DOHH2 (cell line): ENCODE data around the gene EEF1AKMT3.

Source experiments
- EZH2phosphoT487 ChIP-seq: fragments of 200-600 bp; sonication (generic); IDR thresholded peaks from 2 replicates; pipeline ENCODE4 v1.6.1; 2017; ENCODE audit warnings: borderline replicate concordance, mild to moderate bottlenecking, antibody characterized with exemption, low read length, moderate library complexity, mixed read lengths
- TF ChIP-seq, protein P1 (sequence below): fragments of 200-600 bp; sonication (generic); IDR thresholded peaks from one replicate; pipeline ENCODE4 v1.5.1; 2014; ENCODE audit warnings: antibody characterized with exemption, mild to moderate bottlenecking, low read depth, low read length; ENCODE audit not compliant: poor library complexity, severe bottlenecking

- TF ChIP-seq, protein P1, sequence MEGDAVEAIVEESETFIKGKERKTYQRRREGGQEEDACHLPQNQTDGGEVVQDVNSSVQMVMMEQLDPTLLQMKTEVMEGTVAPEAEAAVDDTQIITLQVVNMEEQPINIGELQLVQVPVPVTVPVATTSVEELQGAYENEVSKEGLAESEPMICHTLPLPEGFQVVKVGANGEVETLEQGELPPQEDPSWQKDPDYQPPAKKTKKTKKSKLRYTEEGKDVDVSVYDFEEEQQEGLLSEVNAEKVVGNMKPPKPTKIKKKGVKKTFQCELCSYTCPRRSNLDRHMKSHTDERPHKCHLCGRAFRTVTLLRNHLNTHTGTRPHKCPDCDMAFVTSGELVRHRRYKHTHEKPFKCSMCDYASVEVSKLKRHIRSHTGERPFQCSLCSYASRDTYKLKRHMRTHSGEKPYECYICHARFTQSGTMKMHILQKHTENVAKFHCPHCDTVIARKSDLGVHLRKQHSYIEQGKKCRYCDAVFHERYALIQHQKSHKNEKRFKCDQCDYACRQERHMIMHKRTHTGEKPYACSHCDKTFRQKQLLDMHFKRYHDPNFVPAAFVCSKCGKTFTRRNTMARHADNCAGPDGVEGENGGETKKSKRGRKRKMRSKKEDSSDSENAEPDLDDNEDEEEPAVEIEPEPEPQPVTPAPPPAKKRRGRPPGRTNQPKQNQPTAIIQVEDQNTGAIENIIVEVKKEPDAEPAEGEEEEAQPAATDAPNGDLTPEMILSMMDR: no peak
- TF ChIP-seq EZH2phosphoT487: no peak
Measured at GRCh38 chr12:57795354-57795753, 22.9 kb downstream of the EEF1AKMT3 start.
